ENCODE measurements around the gene KRTAP12-4.

KRTAP12-4 gene

GRCh38 chr21:44606495-44606894 is 48.0 kb downstream of the KRTAP12-4 start:
- DNase-seq: no peak
